ENCODE data around the gene ABHD10.

GRCh38 chr3:111963424-111963823 lies 15.4 kb upstream of the ABHD10 start:
- TF ChIP-seq EZH2 (IDR thresholded peaks at IDR 0.05) (no peak), POLR2AphosphoS5 (IDR thresholded peaks at IDR 0.05; ENCODE audit: borderline replicate concordance, low read depth, low read length) (no peak), FOXP2 (optimal IDR thresholded peaks at IDR 0.05; ENCODE audit: control extremely low read depth, extremely low read length, insufficient read depth) (no peak)

Measured in SK-N-MC (cell line).